Activated CD4-positive, alpha-beta memory T cell treated with anti-CD3 and anti-CD28 coated beads for 36 hours (primary cell): ENCODE measurements around the gene ITGB1BP1. TPM values are rescaled to one million over a fixed set of nuclear protein-coding genes. Genes with fewer than 3 reads are reported as not detected.

Experiments used
- CTCF ChIA-PET: fragments of 350-600 bp; sonication (Branson Sonifier 250); formaldehyde crosslinking; loops from one replicate; lab custom pipeline; 2021; ENCODE audit warnings: antibody characterized with exemption, inconsistent platforms; lab: Charles Lee
- POLR2A ChIA-PET: fragments of 350-600 bp; sonication (Branson Sonifier 250); formaldehyde crosslinking; loops from one replicate; lab custom pipeline; 2021; ENCODE audit warnings: antibody characterized with exemption; lab: Charles Lee
- DNase-seq: peaks from one replicate; pipeline ENCODE4 v3.0.0-alpha.2; 2020
- H3K27ac Mint-ChIP-seq: one replicate; pipeline ENCODE4 v1.8.0; 2021; ENCODE audit warnings: mixed read lengths
- H3K27me3 Mint-ChIP-seq: one replicate; pipeline ENCODE4 v1.8.0; 2021; ENCODE audit warnings: mixed read lengths
- H3K36me3 Mint-ChIP-seq: one replicate; pipeline ENCODE4 v1.8.0; 2021; ENCODE audit warnings: mixed read lengths
- H3K4me1 Mint-ChIP-seq: one replicate; pipeline ENCODE4 v1.8.0; 2021; ENCODE audit warnings: low read depth, mixed read lengths
- H3K4me3 Mint-ChIP-seq: one replicate; pipeline ENCODE4 v1.8.0; 2021; ENCODE audit warnings: mild to moderate bottlenecking, mixed read lengths
- H3K9me3 Mint-ChIP-seq: one replicate; pipeline ENCODE4 v1.8.0; 2021; ENCODE audit warnings: mixed read lengths
- intact Hi-C: fragments of 100-400 bp; cut with micrococcal nuclease; formaldehyde crosslinking; loops from one replicate; pipeline ENCODE4 v1.15.1; 2023
- total RNA-seq, 2 experiments: library from RNA; stranded (reverse); gene quantifications; one replicate each; pipeline ENCODE4 v1.2.3, GENCODE V29; 2021

Gene ITGB1BP1
- total RNA-seq: 100 to 1,000 TPM; 136 to 142 TPM

- ChIA-PET CTCF (interaction anchor here (0.6 to 1.9 kb wide), 2 partner anchors 46 to 133 kb away, joined by 3 to 6 read pairs; partner anchors contain the start of gene ADAM17), POLR2A (interaction anchor here (0.6 to 1.4 kb wide), 8 partner anchors 8 to 347 kb away, joined by 3 to 7 read pairs (median 4); partner anchors contain the start of genes ADAM17 and YWHAQ)
- peak within 1 kb of the TSS; percentile 87 for H3K4me3 Mint-ChIP-seq
- no peaks in the 10 kb centered on the region for H3K9me3 Mint-ChIP-seq
- intact Hi-C loops: loop anchor here (1.0 to 10.0 kb wide), 8 partner anchors 51 to 621 kb away; partner anchors contain the start of genes IAH1, KLF11 and YWHAQ
- peak; percentile 98 for DNase-seq
- no peaks in the 10 kb centered on the region for H3K27me3 Mint-ChIP-seq
- H3K4me1 Mint-ChIP-seq: peaks cover 35% of the 10 kb centered on the region
- H3K27ac Mint-ChIP-seq: peak within 1 kb of the TSS; percentile 88
- H3K36me3 Mint-ChIP-seq: peaks cover 11% of the 10 kb centered on the region
Measured at GRCh38 chr2:9423100-9423921, at the start of gene ITGB1BP1, which contains the start of gene CPSF3. ITGB1BP1 (minus strand) TSS chr2:9423528; CDS start chr2:9418697, 4,831 bp downstream. CPSF3 (plus strand) TSS chr2:9423654; CDS start chr2:9423774, 120 bp downstream.

GRCh38 chr2:9472511-9472910 is 49.2 kb upstream of the ITGB1BP1 start:
- Mint-ChIP-seq H3K4me3 (no peak overlapping the region), H3K27me3 (no peaks in the 10 kb centered on the region), H3K36me3 (peaks cover 26% of the 10 kb centered on the region), H3K27ac (no peak overlapping the region), H3K4me1 (peaks cover 29% of the 10 kb centered on the region), H3K9me3 (no peaks in the 10 kb centered on the region)
- no peak for DNase-seq
- ChIA-PET CTCF (interaction anchor here (1.6 kb wide), 1 partner anchor 84 kb away, joined by 5 read pairs; the partner anchor contains the start of gene ADAM17), POLR2A (interaction anchor here (1.4 to 1.7 kb wide), 2 partner anchors 49 to 158 kb away, joined by 3 to 4 read pairs; partner anchors contain the start of genes CPSF3, ITGB1BP1 and YWHAQ)
- intact Hi-C loops: no loop called here

- intact Hi-C loops: no loop called here
- no peaks in the 10 kb centered on the region for H3K27me3 Mint-ChIP-seq
- no peak for DNase-seq
- H3K4me1 Mint-ChIP-seq: peaks cover 17% of the 10 kb centered on the region
- peaks cover 26% of the 10 kb centered on the region for H3K36me3 Mint-ChIP-seq
- H3K4me3 Mint-ChIP-seq: no peak overlapping the region
- ChIA-PET CTCF (no interaction called here), POLR2A (no interaction called here)
- H3K9me3 Mint-ChIP-seq: no peaks in the 10 kb centered on the region
- H3K27ac Mint-ChIP-seq: no peak overlapping the region
Measured at GRCh38 chr2:9471206-9471605, 47.9 kb upstream of the ITGB1BP1 start.

GRCh38 chr2:9467687-9468086 is 44.4 kb upstream of the ITGB1BP1 start:
- Mint-ChIP-seq H3K4me3 (no peak overlapping the region), H3K4me1 (peaks cover 11% of the 10 kb centered on the region), H3K27me3 (no peaks in the 10 kb centered on the region), H3K9me3 (no peaks in the 10 kb centered on the region), H3K36me3 (peaks cover 35% of the 10 kb centered on the region), H3K27ac (no peak overlapping the region)
- DNase-seq: no peak
- intact Hi-C loops: no loop called here
- POLR2A ChIA-PET: no interaction called here
- CTCF ChIA-PET: no interaction called here

GRCh38 chr2:9466147-9466683 is 42.9 kb upstream of the ITGB1BP1 start:
- H3K27me3 Mint-ChIP-seq: no peaks in the 10 kb centered on the region
- CTCF ChIA-PET: interaction anchor here (1.3 kb wide), 1 partner anchor 8 kb away, joined by 3 read pairs; no protein-coding TSS in a partner anchor
- peaks cover 31% of the 10 kb centered on the region for H3K36me3 Mint-ChIP-seq
- intact Hi-C loops: no loop called here
- H3K4me3 Mint-ChIP-seq: peak overlapping the region; percentile 12
- H3K9me3 Mint-ChIP-seq: no peaks in the 10 kb centered on the region
- no peak overlapping the region for H3K27ac Mint-ChIP-seq
- POLR2A ChIA-PET: no interaction called here
- peaks cover 11% of the 10 kb centered on the region for H3K4me1 Mint-ChIP-seq
- no peak for DNase-seq

GRCh38 chr2:9465170-9465569 is 41.8 kb upstream of the ITGB1BP1 start:
- ChIA-PET POLR2A (no interaction called here), CTCF (interaction anchor here (1.3 kb wide), 1 partner anchor 9 kb away, joined by 3 read pairs; no protein-coding TSS in a partner anchor)
- H3K27me3 Mint-ChIP-seq: no peaks in the 10 kb centered on the region
- H3K9me3 Mint-ChIP-seq: no peaks in the 10 kb centered on the region
- H3K36me3 Mint-ChIP-seq: peaks cover 36% of the 10 kb centered on the region
- no peak for DNase-seq
- H3K4me3 Mint-ChIP-seq: no peak overlapping the region
- H3K4me1 Mint-ChIP-seq: peaks cover 11% of the 10 kb centered on the region
- intact Hi-C loops: no loop called here
- peak overlapping the region; percentile 6 for H3K27ac Mint-ChIP-seq

- Mint-ChIP-seq H3K4me3 (no peak overlapping the region), H3K27me3 (no peaks in the 10 kb centered on the region), H3K27ac (peak overlapping the region; percentile 67), H3K9me3 (no peaks in the 10 kb centered on the region), H3K36me3 (peaks cover 42% of the 10 kb centered on the region), H3K4me1 (peaks cover 11% of the 10 kb centered on the region)
- CTCF ChIA-PET: no interaction called here
- POLR2A ChIA-PET: no interaction called here
- peak; percentile 50 for DNase-seq
- intact Hi-C loops: no loop called here
Measured at GRCh38 chr2:9463698-9464034, 40.3 kb upstream of the ITGB1BP1 start.

GRCh38 chr2:9462886-9463697 is 39.8 kb upstream of the ITGB1BP1 start:
- CTCF ChIA-PET: no interaction called here
- POLR2A ChIA-PET: no interaction called here
- Mint-ChIP-seq H3K4me1 (peaks cover 11% of the 10 kb centered on the region), H3K4me3 (no peak overlapping the region), H3K9me3 (no peaks in the 10 kb centered on the region), H3K36me3 (peaks cover 42% of the 10 kb centered on the region), H3K27ac (peak overlapping the region; percentile 67), H3K27me3 (no peaks in the 10 kb centered on the region)
- no peak for DNase-seq
- intact Hi-C loops: no loop called here

GRCh38 chr2:9462313-9462712 is 39.0 kb upstream of the ITGB1BP1 start:
- peaks cover 43% of the 10 kb centered on the region for H3K36me3 Mint-ChIP-seq
- intact Hi-C loops: no loop called here
- ChIA-PET CTCF (no interaction called here), POLR2A (no interaction called here)
- peaks cover 11% of the 10 kb centered on the region for H3K4me1 Mint-ChIP-seq
- DNase-seq: no peak
- no peak overlapping the region for H3K4me3 Mint-ChIP-seq
- H3K27me3 Mint-ChIP-seq: no peaks in the 10 kb centered on the region
- H3K27ac Mint-ChIP-seq: no peak overlapping the region
- no peaks in the 10 kb centered on the region for H3K9me3 Mint-ChIP-seq

- CTCF ChIA-PET: no interaction called here
- POLR2A ChIA-PET: no interaction called here
- peaks cover 41% of the 10 kb centered on the region for H3K36me3 Mint-ChIP-seq
- DNase-seq: no peak
- no peak overlapping the region for H3K4me3 Mint-ChIP-seq
- intact Hi-C loops: no loop called here
- no peak overlapping the region for H3K27ac Mint-ChIP-seq
- H3K9me3 Mint-ChIP-seq: no peaks in the 10 kb centered on the region
- no peaks in the 10 kb centered on the region for H3K27me3 Mint-ChIP-seq
- peaks cover 11% of the 10 kb centered on the region for H3K4me1 Mint-ChIP-seq
Measured at GRCh38 chr2:9461079-9461478, 37.8 kb upstream of the ITGB1BP1 start.

GRCh38 chr2:9460441-9461017 is 37.2 kb upstream of the ITGB1BP1 start:
- H3K36me3 Mint-ChIP-seq: peaks cover 36% of the 10 kb centered on the region
- peaks cover 11% of the 10 kb centered on the region for H3K4me1 Mint-ChIP-seq
- CTCF ChIA-PET: no interaction called here
- no peak overlapping the region for H3K4me3 Mint-ChIP-seq
- no peak for DNase-seq
- POLR2A ChIA-PET: no interaction called here
- no peaks in the 10 kb centered on the region for H3K27me3 Mint-ChIP-seq
- intact Hi-C loops: no loop called here
- H3K27ac Mint-ChIP-seq: no peak overlapping the region
- no peaks in the 10 kb centered on the region for H3K9me3 Mint-ChIP-seq
